ENCODE measurements around the gene C6orf132.
"Not testable (repeated sequence)": the region's sequence is repeated elsewhere in the genome, so short reads cannot be mapped to it uniquely, and the experiment has no call there.

C6orf132 gene

GRCh38 chr6:42142118-42142835, at the start of gene C6orf132:
C6orf132 (minus strand) TSS chr6:42142620; CDS start chr6:42142444, 176 bp downstream.
- DNase-seq, result no peak

GRCh38 chr6:42190554-42191183, 48.2 kb upstream of the C6orf132 start:
- DNase-seq, result no peak

- no peak for DNase-seq
Measured at GRCh38 chr6:42188406-42188805, 46.0 kb upstream of the C6orf132 start.

DNA sequence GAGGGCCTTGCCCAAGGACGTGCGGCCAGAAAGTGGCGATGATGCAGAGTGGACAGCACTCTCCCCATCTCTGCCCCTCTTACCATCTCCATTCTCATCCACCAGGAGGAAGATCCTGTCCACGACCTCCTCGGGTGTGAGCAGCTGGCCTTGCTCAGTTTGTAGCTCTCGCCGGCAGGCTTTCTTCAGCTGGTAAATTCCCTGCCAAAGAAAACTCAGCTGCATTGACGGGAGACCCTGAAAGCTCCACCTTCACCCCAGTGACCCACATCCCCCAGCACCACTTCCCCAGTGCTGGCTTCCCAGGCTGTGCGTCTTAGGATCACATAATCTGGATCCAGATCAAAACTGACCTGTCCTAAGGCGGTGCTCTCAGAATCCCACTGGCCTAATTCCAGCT, 43.2 kb upstream of the C6orf132 start:
- DNase-seq, result no peak

- no peak for DNase-seq
Measured at GRCh38 chr6:42184475-42184874, 42.1 kb upstream of the C6orf132 start.

GRCh38 chr6:42182101-42182500, 39.7 kb upstream of the C6orf132 start:
- DNase-seq, result no peak

GRCh38 chr6:42179945-42180313, 37.5 kb upstream of the C6orf132 start:
- DNase-seq, result no peak

- DNase-seq, result no peak
Measured at GRCh38 chr6:42179261-42179944, 37.0 kb upstream of the C6orf132 start.

- no peak for DNase-seq
Measured at GRCh38 chr6:42177514-42178364, 35.3 kb upstream of the C6orf132 start.

DNA sequence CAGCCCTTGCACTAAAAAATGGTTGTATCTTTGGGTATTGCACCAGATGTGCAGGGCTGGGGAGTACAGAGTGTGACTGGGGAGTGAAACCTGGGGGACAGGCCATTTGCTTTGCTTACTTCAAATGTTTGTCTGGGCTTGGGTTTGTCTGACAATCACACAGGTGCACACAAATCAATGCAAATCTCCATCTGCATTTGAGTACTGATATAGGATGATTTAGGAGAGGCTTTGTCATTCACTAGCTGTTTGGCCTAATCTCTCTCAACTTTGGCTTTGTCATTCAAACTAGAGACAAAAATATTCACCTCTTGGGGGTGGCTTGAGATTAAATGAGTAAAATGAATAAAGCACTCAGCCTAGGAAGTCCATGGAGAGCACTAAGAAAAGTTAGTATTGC, 34.6 kb upstream of the C6orf132 start:
- no peak for DNase-seq

GRCh38 chr6:42175860-42176259, 33.4 kb upstream of the C6orf132 start:
- DNase-seq, result no peak

- DNase-seq, result no peak
Measured at GRCh38 chr6:42173101-42173500, 30.7 kb upstream of the C6orf132 start, which contains the start of gene GUCA1A. GUCA1A (plus strand) TSS chr6:42173364; CDS start chr6:42173614, 250 bp downstream.

DNA sequence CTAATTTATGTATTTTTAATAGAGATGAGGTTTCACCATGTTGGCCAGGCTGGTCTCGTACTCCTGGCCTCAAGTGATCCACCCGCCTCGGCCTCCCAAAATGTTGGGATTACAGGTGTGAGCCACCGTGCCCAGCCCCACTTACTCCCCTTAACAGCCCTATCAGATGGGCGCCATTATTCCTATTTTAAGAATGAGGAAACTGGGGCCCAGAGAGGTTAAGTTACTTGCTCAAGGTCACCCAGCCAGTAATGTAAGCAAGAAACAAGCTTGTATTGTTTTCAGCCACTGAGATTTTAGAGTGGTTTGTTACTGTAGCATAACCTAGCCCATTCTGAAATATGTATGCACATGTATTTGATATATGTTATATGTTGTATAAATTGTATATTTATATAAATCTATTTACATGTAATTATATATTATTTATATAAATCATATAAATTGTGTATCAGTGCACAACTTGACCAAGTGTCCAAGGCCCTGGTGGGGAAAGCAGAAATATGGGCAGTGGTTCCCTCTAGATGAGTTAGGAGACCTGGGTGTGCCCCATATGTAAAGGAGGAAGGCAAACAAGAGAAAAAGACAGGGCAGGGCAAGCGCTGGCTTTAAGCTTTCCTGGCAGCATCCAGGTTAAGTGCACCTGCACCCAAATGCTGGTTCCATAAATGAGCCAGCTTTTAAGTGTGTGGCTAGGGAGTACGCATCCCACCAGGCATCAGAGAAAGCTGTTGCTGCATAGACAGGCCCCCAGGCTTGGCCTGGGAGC, 29.6 kb upstream of the C6orf132 start:
- no peak for DNase-seq

- DNase-seq, result not testable (repeated sequence)
Measured at GRCh38 chr6:42169780-42170179, 27.4 kb upstream of the C6orf132 start.

DNA sequence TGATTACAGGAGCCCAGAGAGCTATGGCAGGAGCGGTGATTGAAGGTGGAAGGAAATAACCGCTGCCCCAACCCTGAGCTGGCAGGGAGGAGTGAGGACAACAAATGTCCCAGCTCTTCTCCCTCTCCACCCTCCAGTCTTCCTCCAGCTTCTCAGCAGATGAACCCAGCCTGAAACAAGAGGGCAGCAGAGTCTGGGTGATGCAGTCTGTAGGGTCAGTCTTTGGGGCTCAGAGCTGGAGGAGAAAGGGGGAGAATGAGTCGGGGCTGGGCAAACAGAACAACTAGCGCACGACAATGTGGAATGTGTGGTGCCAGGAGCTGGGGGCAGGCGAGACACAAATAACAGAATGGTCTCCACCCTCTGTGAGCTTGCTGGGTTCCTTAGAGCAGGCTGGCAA, 26.2 kb upstream of the C6orf132 start:
- no peak for DNase-seq

- peak; percentile 50 for DNase-seq
Measured at GRCh38 chr6:42166444-42167141, 24.2 kb upstream of the C6orf132 start.

DNA sequence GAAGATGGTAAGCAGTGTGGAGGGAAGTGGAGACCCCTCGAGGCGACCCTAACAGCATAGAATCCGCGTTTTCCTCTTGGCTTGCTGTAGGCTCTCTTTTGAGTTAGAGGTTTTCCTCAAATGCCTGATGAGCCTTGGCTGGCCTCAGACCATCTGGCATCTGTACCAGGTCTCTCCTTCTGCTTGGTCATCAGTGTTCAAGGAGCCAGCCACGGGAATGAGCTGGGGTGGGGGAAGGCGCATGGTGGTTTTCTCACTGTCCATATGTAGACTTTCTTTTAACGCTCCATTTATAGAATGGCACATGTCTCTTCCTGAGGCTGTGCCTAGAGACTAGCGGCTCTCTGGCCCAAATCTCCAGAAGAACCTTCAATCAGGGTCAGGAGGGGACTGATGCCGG, 22.6 kb upstream of the C6orf132 start:
- DNase-seq, result no peak

GRCh38 chr6:42163981-42164380, 21.6 kb upstream of the C6orf132 start:
- no peak for DNase-seq

GRCh38 chr6:42162812-42163211, 20.4 kb upstream of the C6orf132 start:
- DNase-seq, result no peak

GRCh38 chr6:42162384-42162783, 20.0 kb upstream of the C6orf132 start:
- DNase-seq, result no peak

GRCh38 chr6:42159431-42160024, 17.1 kb upstream of the C6orf132 start:
- no peak for DNase-seq

All from NCI-H1694 (cell line).